ENCODE data around the gene PFN1. TPM values are rescaled to one million over a fixed set of nuclear protein-coding genes. Genes with fewer than 3 reads are reported as not detected.

The PFN1 gene
- total and polyA plus RNA-seq, 10 of the 15 experiments (the other 5 are each of a cell fraction or from before 2014, with no cell fraction given): 154 to 3,892 (median 1,918) TPM

DNA sequence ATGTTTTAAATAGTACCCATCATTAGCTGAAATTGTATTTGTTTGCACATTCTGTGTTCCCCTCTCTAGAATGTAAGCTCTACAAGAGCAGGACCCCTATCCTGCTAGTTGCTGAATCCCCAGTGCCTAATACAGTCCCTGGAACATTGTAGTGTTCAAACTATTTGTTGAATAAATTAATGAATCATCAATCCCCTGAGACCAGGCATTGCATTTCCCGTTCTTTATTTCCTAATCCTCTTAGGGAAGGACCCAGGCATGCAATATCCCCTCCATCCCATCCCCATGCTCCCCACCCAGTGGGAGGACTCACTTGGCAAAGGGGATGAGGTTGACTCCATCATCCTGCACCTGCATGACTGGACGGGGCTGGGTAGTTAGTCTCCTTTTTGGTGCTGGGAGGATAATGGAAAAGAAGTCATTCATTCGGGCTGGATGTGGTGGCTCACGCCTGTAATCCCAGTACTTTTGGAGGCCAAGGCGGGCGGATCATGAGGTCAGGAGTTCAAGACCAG, 45.8 kb upstream of the PFN1 start:
- no peak for DNase-seq (ENCODE audit: low read depth, low spot score)
- no peak for ATAC-seq
- Histone ChIP-seq H3K9ac (ENCODE audit: control insufficient read depth, insufficient read depth, low read length) (no peak overlapping the region), H3K4me1 (ENCODE audit: control insufficient read depth, insufficient read depth, low read length) (peaks cover 4% of the 10 kb centered on the region), H3K79me2 (ENCODE audit: control insufficient read depth, insufficient read depth, low read length) (peaks cover 13% of the 10 kb centered on the region), H3K27ac (ENCODE audit: control insufficient read depth, insufficient read depth) (no peak overlapping the region), H3K4me3 (no peak overlapping the region), H3K27me3 (replicated peaks in 1 of 2; ENCODE audit: control insufficient read depth in 2 of 2, insufficient read depth in 2 of 2, low read length in 1 of 2) (no peaks in the 10 kb centered on the region), H4K20me1 (ENCODE audit: control insufficient read depth, insufficient read depth) (no peaks in the 10 kb centered on the region), H3K4me2 (ENCODE audit: control insufficient read depth, insufficient read depth) (no peak overlapping the region), H3K9me3 (replicated peaks; ENCODE audit: control insufficient read depth, insufficient read depth, low read length) (no peaks in the 10 kb centered on the region), H2AFZ (ENCODE audit: control insufficient read depth, low read depth, low read length) (no peak overlapping the region), H3K36me3 (ENCODE audit: control insufficient read depth in 2 of 2, insufficient read depth in 2 of 2, low read length in 1 of 2) (no peaks in the 10 kb centered on the region)
- SMC1A ChIA-PET (ENCODE audit: uncharacterized antibody, unreplicated experiment): no interaction called here
- intact Hi-C loops (cut with micrococcal nuclease; ENCODE audit: unreplicated experiment) (no loop called here), in situ Hi-C loops (cut with MboI) (no loop called here)
- TF ChIP-seq, protein P1, sequence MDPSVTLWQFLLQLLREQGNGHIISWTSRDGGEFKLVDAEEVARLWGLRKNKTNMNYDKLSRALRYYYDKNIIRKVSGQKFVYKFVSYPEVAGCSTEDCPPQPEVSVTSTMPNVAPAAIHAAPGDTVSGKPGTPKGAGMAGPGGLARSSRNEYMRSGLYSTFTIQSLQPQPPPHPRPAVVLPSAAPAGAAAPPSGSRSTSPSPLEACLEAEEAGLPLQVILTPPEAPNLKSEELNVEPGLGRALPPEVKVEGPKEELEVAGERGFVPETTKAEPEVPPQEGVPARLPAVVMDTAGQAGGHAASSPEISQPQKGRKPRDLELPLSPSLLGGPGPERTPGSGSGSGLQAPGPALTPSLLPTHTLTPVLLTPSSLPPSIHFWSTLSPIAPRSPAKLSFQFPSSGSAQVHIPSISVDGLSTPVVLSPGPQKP (IDR thresholded peaks at IDR 0.05; ENCODE audit: low read depth, low read length): no peak
- no peak for TF ChIP-seq MYC (IDR thresholded peaks at IDR 0.05; ENCODE audit: insufficient read depth, insufficient read length, insufficient replicate concordance, low read length, severe bottlenecking)
- TF ChIP-seq LARP7 (IDR thresholded peaks at IDR 0.05): no peak
- TF ChIP-seq ATF7 (IDR thresholded peaks at IDR 0.05; ENCODE audit: low read depth): no peak
- TF ChIP-seq NR2F1 (conservative IDR thresholded peaks at IDR 0.05): no peak
- TF ChIP-seq ASH2L (IDR thresholded peaks at IDR 0.05; ENCODE audit: borderline replicate concordance, low read depth): no peak
- TF ChIP-seq RUNX3 (IDR thresholded peaks at IDR 0.05; ENCODE audit: low read length): no peak
- TF ChIP-seq SPI1 (IDR thresholded peaks at IDR 0.05; ENCODE audit: borderline replicate concordance, insufficient read depth, low read depth, low read length): no peak
- no peak for FAIRE-seq
- 66% methylated on average over 6 of the region's 6 CpGs for WGBS (ENCODE audit: insufficient coverage, insufficient replicate concordance, low lambda C conversion rate, missing lambda C conversion rate)
- RAD21 ChIA-PET (ENCODE audit: unreplicated experiment): no interaction called here
- no TSS peak for BruUV-seq (replicated peaks)
- POLR2A ChIA-PET: interaction anchor here (0.7 kb wide), 1 partner anchor 201 kb away, joined by 4 read pairs; no protein-coding TSS in a partner anchor
- CTCF ChIA-PET: no interaction called here

Measured in GM12878 (cell line).